ENCODE results near the gene UNC13C. TPM values are rescaled to one million over a fixed set of nuclear protein-coding genes. Genes with fewer than 3 reads are reported as not detected.

The UNC13C gene
- total and polyA plus RNA-seq, 2 of the 13 experiments (the other 11 are each of a cell fraction or from before 2014, with no cell fraction given) = 0.04 TPM; not detected in 1

DNA sequence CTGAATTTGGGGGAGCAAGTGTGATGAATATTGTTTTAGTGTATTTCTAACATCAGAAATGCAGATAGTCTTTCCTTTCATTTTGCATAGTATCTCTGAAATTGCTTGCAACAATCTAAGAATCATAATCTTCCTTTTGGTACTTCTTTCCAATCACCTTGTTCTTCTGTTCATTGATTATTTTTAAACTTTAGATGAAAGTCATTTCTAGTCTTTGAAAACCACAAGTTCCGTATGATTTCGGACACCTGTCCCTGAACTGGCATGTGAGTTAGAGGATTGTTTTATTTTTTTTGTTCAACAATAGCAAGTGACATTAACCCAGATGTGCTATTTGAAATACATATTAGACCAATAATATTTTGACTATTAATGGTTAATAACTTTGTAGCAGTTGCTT lies 329.7 kb downstream of the UNC13C start:
- no peaks in the 10 kb centered on the region for H3K79me2 ChIP-seq (ENCODE audit: insufficient read depth, low read length)
- POLR2A ChIA-PET = no interaction called here
- H3K9me3 ChIP-seq (ENCODE audit: low read length) = no peaks in the 10 kb centered on the region
- H3K4me3 ChIP-seq (replicated peaks in 1 of 3; ENCODE audit: insufficient read depth in 1 of 3, low read depth in 2 of 3, low read length in 3 of 3) = no peak overlapping the region
- H3K4me1 ChIP-seq (ENCODE audit: insufficient read depth, low read length) = no peaks in the 10 kb centered on the region
- no peak overlapping the region for H3K27ac ChIP-seq (ENCODE audit: extremely low read length, insufficient read depth, low read length)
- DNase-seq (ENCODE audit: low spot score) = no peak
- ATAC-seq = no peak
- TF ChIP-seq, protein P1, sequence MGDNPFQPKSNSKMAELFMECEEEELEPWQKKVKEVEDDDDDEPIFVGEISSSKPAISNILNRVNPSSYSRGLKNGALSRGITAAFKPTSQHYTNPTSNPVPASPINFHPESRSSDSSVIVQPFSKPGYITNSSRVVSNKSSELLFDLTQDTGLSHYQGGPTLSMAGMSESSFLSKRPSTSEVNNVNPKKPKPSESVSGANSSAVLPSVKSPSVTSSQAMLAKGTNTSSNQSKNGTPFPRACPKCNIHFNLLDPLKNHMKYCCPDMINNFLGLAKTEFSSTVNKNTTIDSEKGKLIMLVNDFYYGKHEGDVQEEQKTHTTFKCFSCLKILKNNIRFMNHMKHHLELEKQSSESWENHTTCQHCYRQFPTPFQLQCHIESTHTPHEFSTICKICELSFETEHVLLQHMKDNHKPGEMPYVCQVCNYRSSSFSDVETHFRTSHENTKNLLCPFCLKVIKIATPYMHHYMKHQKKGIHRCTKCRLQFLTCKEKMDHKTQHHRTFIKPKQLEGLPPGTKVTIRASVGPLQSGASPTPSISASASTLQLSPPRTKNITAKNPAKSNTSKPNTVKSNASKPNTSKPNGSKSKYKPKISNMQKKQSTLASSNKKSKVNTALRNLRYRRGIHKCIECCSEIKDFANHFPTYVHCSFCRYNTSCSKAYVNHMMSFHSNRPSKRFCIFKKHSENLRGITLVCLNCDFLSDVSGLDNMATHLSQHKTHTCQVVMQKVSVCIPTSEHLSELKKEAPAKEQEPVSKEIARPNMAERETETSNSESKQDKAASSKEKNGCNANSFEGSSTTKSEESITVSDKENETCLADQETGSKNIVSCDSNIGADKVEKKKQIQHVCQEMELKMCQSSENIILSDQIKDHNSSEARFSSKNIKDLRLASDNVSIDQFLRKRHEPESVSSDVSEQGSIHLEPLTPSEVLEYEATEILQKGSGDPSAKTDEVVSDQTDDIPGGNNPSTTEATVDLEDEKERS (CRISPR knock-in tag; IDR thresholded peaks at IDR 0.05) = no peak
- TF ChIP-seq ZNF776 (CRISPR knock-in tag; IDR thresholded peaks at IDR 0.05) (no peak), ZNF615 (CRISPR knock-in tag; IDR thresholded peaks at IDR 0.05; ENCODE audit: borderline replicate concordance) (no peak), CREM (IDR thresholded peaks at IDR 0.05) (no peak), CREM (CRISPR knock-in tag; IDR thresholded peaks at IDR 0.05) (no peak), ELF3 (CRISPR knock-in tag; IDR thresholded peaks at IDR 0.05) (no peak), PHF5A (CRISPR knock-in tag; IDR thresholded peaks at IDR 0.05; ENCODE audit: low read depth, unreplicated experiment) (no peak), GPN1 (CRISPR knock-in tag; IDR thresholded peaks at IDR 0.05; ENCODE audit: borderline replicate concordance) (no peak), NFE2L1 (CRISPR knock-in tag; IDR thresholded peaks at IDR 0.05; ENCODE audit: borderline replicate concordance) (no peak), CC2D1A (CRISPR knock-in tag; IDR thresholded peaks at IDR 0.05) (no peak), NFIB (CRISPR knock-in tag; IDR thresholded peaks at IDR 0.05; ENCODE audit: borderline replicate concordance) (no peak), RFX1 (IDR thresholded peaks at IDR 0.05) (no peak), POLR2G (IDR thresholded peaks at IDR 0.05; ENCODE audit: low read depth, low read length) (no peak), HCFC1 (IDR thresholded peaks at IDR 0.05; ENCODE audit: low read depth, low read length) (no peak)
- H3K9ac ChIP-seq (ENCODE audit: insufficient read depth, low read depth, low read length) = no peak overlapping the region
- H3K36me3 ChIP-seq (replicated peaks in 1 of 2; ENCODE audit: control insufficient read depth in 1 of 2, insufficient read depth in 2 of 2, low read length in 2 of 2) = no peaks in the 10 kb centered on the region
- WGBS (ENCODE audit: low lambda C conversion rate) = 43% methylated on average over 2 of the region's 2 CpGs
- in situ Hi-C loops (cut with HindIII; ENCODE audit: extremely low pct_ligation_motif_present, low pct_unique_long_range_greater_than_20kb) (no loop called here), intact Hi-C loops (cut with micrococcal nuclease; ENCODE audit: unreplicated experiment) (no loop called here)
- H3K27me3 ChIP-seq (ENCODE audit: control insufficient read depth in 1 of 2, insufficient read depth in 2 of 2, low read length in 2 of 2) = no peaks in the 10 kb centered on the region
- no peak for FAIRE-seq
- H4K20me1 ChIP-seq (ENCODE audit: insufficient read depth, low read length) = no peaks in the 10 kb centered on the region
- no peak overlapping the region for H2AFZ ChIP-seq (ENCODE audit: low read length)
- CTCF ChIA-PET (ENCODE audit: low intra/inter-chr PET ratio, low total read pairs) = no interaction called here
- no peak overlapping the region for H3K4me2 ChIP-seq (ENCODE audit: low read depth, low read length)
- no TSS peak for BruUV-seq (replicated peaks)
